NOMO-1 (cell line): Measurements from ENCODE around the gene RALBP1.

Source experiments
- DNase-seq, 2 experiments: peaks; one replicate each; lab custom pipeline; 2025; ENCODE audit not compliant: unreplicated experiment in 2 of 2; lab: John Stamatoyannopoulos, UW

The RALBP1 gene

GRCh38 chr18:9506046-9506792 is 30.9 kb downstream of the RALBP1 start:
- no peak for DNase-seq

GRCh38 chr18:9507565-9508088 is 32.3 kb downstream of the RALBP1 start:
- no peak for DNase-seq

- DNase-seq = no peak
Observed at GRCh38 chr18:9508446-9509025, 33.2 kb downstream of the RALBP1 start.

GRCh38 chr18:9513971-9514512 is 38.7 kb downstream of the RALBP1 start:
- DNase-seq = no peak

GRCh38 chr18:9516437-9517064 is 41.2 kb downstream of the RALBP1 start:
- DNase-seq = peak; percentile 7 to 60

GRCh38 chr18:9517869-9518268 is 42.6 kb downstream of the RALBP1 start:
- DNase-seq = no peak

- DNase-seq = no peak
Observed at GRCh38 chr18:9519399-9519798, 44.1 kb downstream of the RALBP1 start.

GRCh38 chr18:9520666-9521065 is 45.4 kb downstream of the RALBP1 start:
- DNase-seq = no peak

GRCh38 chr18:9521770-9522169 is 46.5 kb downstream of the RALBP1 start:
- DNase-seq = no peak

- DNase-seq = no peak
Observed at GRCh38 chr18:9522952-9523351, 47.6 kb downstream of the RALBP1 start.

GRCh38 chr18:9526458-9526857 is 51.1 kb downstream of the RALBP1 start:
- DNase-seq = no peak

- DNase-seq = peak in 1 of 2 experiments; percentile 78
Observed at GRCh38 chr18:9530226-9531009, 55.1 kb downstream of the RALBP1 start.

GRCh38 chr18:9531791-9532410 is 56.6 kb downstream of the RALBP1 start:
- DNase-seq = no peak

GRCh38 chr18:9534844-9535243 is 59.5 kb downstream of the RALBP1 start:
- no peak for DNase-seq

GRCh38 chr18:9535430-9535991 is 60.2 kb downstream of the RALBP1 start:
- DNase-seq = no peak

- DNase-seq = no peak
Observed at GRCh38 chr18:9536354-9537152, 61.2 kb downstream of the RALBP1 start.

- no peak for DNase-seq
Observed at GRCh38 chr18:9537677-9538076, 62.4 kb downstream of the RALBP1 start.

- DNase-seq = no peak
Observed at GRCh38 chr18:9539283-9539682, 64.0 kb downstream of the RALBP1 start.

GRCh38 chr18:9539938-9540337 is 64.6 kb downstream of the RALBP1 start:
- DNase-seq = no peak
